ENCODE results near the gene ACBD3.

DNA sequence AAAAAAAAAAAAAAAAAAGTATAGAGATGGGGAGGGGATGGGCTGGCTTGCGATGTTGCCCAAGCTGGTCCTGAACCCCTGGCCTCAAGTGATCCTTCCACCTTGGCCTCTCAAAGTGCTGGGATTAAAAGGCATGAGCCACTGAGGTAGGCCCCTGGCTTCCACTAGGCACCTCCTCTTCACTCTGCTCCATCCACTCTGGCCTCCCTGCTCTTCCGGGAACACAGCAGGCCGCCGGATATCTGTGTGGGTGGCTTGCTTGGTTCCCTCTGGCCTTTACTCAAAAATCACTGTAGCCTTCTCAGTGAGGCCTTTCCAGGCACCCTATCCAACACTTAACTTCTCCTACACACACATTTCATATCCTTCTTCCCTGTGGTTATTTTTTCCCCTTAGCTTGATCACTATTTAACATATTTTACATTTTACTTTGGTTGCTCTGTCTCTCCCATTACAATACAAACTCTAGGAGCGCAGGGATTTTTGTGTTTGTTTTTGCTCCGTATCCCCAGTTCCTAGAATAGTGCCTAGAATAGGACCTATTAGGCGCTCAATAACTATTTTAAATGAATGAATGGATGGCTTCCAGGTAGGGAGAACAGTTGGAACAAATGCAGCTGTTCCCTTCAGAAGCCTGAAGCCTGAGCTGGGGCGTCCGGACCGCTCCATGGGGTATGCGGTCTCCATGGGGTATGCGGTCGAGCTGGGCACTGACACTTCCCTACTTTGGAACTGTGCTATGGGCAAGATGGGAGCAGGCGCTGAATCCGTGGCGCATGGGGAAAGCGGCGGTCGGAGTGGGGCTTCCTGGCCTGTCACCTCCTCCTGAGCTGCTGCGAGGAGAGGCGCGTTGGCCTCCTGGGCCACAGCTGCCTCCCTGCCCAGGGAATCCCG lies 77.4 kb downstream of the ACBD3 start:
- no peak for TF ChIP-seq POLR2A (IDR thresholded peaks at IDR 0.05)
- TF ChIP-seq, protein P1, sequence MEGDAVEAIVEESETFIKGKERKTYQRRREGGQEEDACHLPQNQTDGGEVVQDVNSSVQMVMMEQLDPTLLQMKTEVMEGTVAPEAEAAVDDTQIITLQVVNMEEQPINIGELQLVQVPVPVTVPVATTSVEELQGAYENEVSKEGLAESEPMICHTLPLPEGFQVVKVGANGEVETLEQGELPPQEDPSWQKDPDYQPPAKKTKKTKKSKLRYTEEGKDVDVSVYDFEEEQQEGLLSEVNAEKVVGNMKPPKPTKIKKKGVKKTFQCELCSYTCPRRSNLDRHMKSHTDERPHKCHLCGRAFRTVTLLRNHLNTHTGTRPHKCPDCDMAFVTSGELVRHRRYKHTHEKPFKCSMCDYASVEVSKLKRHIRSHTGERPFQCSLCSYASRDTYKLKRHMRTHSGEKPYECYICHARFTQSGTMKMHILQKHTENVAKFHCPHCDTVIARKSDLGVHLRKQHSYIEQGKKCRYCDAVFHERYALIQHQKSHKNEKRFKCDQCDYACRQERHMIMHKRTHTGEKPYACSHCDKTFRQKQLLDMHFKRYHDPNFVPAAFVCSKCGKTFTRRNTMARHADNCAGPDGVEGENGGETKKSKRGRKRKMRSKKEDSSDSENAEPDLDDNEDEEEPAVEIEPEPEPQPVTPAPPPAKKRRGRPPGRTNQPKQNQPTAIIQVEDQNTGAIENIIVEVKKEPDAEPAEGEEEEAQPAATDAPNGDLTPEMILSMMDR (IDR thresholded peaks at IDR 0.05), result no peak

Data from right lobe of liver (tissue), 4 donors.